ENCODE results near the gene AVP. TPM values are rescaled to one million over a fixed set of nuclear protein-coding genes. Genes with fewer than 3 reads are reported as not detected.
"Not testable (repeated sequence)": the region's sequence is repeated elsewhere in the genome, so short reads cannot be mapped to it uniquely, and the experiment has no call there.

Gene AVP
- total RNA-seq, 1 donor from 2014 or later = not detected

DNA sequence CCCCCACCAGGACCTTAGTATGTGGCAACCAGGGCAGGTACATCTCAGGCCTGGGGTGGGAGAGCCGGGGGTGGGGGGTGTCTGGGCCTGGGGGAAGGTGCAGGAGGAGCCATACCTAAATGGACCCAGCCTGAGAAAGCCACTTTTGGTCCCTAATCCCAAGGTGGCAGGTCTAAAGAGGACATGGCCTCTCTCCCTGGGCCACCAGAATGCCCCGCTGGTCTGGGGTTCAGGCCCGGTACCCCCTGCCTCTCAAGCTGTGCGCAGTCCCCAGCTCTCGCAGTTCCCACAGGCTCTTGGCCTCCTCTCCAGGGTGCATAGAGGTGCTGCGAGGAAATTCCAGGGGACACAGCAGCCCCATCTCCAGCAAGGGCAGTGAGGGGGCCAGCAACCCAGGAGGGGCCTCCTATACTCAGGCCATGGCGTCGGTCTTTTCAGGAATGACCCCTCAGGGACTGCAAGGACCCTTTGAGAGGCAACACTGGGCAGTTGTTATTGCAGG lies 1.1 kb upstream of the AVP start:
- Mint-ChIP-seq H3K4me1 (ENCODE audit: low read depth) (peaks cover 5% of the 10 kb centered on the region), H3K27me3 (ENCODE audit: insufficient read depth) (peaks cover 48% of the 10 kb centered on the region), H3K36me3 (ENCODE audit: low read depth) (no peaks in the 10 kb centered on the region), H3K9me3 (no peaks in the 10 kb centered on the region), H3K27ac (no peak overlapping the region), H3K4me3 (no peak overlapping the region)
- intact Hi-C loops (cut with micrococcal nuclease) = no loop called here
- no peak for DNase-seq (ENCODE audit: low spot score)

DNA sequence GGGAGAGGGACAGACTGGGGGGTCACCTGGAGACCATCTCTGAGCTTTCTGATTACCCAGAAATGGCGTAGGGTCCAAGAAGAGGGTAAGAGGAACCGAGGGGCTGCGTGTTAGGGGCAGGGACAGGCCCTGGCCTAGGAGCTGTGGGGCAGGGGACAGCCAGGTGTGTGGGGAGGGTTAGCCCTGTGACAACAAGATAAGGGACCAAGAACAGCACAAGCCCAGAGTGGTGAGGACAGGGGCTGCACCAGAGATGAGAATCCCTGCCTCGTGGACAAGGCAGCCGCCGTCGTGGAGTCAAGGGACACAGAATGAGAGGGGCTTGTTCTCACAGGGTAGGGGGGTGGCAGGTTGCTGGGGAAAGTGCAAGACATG lies 449 bp upstream of the AVP start:
- H3K27me3 Mint-ChIP-seq (ENCODE audit: insufficient read depth) = peaks cover 50% of the 10 kb centered on the region
- H3K36me3 Mint-ChIP-seq (ENCODE audit: low read depth) = no peaks in the 10 kb centered on the region
- no peak overlapping the region for H3K4me3 Mint-ChIP-seq
- intact Hi-C loops (cut with micrococcal nuclease) = no loop called here
- H3K27ac Mint-ChIP-seq = no peak overlapping the region
- DNase-seq (ENCODE audit: low spot score) = no peak
- no peaks in the 10 kb centered on the region for H3K4me1 Mint-ChIP-seq (ENCODE audit: low read depth)
- H3K9me3 Mint-ChIP-seq = no peaks in the 10 kb centered on the region

DNA sequence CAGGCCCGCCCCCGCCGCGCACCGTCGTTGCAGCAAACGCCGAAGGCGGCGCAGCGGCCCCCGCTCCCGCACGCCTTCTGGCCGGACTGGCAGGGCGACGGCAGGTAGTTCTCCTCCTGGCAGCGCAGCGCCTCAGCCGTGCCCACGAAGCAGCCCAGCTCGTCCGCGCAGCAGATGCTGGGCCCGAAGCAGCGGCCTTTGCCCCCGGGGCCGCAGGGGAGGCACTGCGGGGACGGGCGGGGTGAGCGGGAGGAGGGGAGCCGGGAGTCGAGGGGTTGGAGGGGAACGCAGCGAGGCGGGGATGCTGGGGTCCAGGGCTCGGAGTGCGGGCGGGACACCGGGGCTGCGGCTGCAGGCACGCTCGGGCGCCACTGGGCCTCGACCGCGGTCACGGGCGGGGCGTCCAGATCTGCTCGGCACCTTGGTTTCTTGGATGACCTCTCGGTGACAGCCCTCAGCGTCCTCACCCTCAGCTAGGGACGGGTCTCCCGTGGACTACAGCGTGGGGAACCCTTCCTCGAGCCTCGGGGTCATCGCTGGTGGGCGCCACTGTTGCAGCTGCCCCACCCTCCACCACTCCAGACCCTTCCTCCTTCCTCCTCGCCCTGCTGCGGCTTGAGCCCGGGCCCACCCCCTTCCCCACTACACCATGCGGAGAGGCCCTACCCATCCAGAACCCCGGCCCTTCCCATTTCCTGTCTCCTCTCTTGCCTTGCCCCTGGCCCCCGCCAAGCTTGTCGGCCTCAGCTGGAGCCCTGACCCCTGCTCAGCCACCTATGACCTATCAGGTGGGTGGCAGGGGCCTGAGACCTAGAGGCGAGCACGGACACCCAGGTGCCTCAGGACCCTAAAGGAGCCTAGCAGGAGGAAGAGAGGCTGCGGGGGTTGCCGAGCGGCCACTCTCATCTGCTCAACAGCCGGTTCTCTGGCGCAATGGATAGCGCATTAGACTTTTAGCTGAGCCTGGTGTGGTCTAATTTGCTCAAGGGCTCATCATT lies 1.3 kb downstream of the AVP start:
- Mint-ChIP-seq H3K4me1 (ENCODE audit: low read depth) (peaks cover 4% of the 10 kb centered on the region), H3K9me3 (no peaks in the 10 kb centered on the region), H3K27ac (no peak overlapping the region), H3K4me3 (peak overlapping the region; percentile 53), H3K27me3 (ENCODE audit: insufficient read depth) (peaks cover 55% of the 10 kb centered on the region), H3K36me3 (ENCODE audit: low read depth) (no peaks in the 10 kb centered on the region)
- DNase-seq (ENCODE audit: low spot score) = no peak
- intact Hi-C loops (cut with micrococcal nuclease) = no loop called here

DNA sequence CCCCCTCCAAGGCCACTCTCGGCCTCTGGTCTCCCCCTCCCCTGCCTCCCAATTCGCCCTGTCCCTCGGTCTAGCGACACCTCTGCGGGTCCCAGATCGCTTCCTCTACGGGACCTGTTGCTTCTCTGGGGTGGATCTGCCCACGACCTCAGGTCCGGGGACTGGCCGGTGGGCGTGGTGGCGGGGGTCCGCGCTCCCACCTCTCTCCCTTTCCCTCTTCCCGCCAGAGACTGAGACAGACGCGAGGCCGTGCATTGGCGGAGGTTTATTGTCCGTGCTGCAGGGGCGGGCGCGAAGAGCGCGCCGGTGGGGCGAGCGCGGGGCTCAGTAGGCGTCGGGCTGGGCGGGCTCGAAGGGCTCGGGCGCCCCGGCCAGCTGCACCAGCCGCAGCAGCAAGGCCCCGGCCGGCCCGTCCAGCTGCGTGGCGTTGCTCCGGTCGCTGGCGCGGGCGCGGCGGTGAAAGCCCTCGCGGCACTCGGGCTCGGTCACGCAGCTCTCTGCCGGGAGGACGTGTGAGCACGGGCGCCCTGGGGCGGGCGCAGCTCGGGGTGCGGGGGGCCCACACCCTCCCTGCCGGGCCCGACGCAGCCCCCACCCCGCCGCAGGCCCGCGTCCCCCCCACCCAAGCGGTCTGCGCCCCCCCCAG lies 2.1 kb downstream of the AVP start:
- Mint-ChIP-seq H3K4me3 (no peak overlapping the region), H3K9me3 (peaks cover 5% of the 10 kb centered on the region), H3K4me1 (ENCODE audit: low read depth) (peaks cover 12% of the 10 kb centered on the region), H3K36me3 (ENCODE audit: low read depth) (peaks cover 4% of the 10 kb centered on the region), H3K27ac (no peak overlapping the region), H3K27me3 (ENCODE audit: insufficient read depth) (peaks cover 55% of the 10 kb centered on the region)
- no peak for DNase-seq (ENCODE audit: low spot score)
- intact Hi-C loops (cut with micrococcal nuclease) = no loop called here

DNA sequence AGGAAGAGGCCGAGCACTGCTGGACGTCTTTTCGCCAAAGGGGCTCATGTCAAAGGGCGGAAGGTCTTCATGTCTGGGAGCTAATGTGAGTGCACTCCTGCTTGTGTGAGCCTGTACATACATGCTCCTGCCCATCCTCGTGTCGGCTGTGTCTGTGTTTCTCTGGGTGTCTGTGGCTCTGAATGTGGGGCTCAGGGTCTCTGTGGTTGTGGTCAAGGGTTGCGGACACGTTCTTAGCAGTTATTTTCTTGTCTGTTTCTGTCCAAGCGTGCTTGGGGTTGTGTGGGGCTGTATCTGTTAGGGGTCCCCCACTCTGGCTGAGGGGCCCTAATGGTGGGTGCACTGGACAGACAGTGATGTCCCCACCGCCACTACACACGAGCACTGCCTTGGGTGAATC lies 2.9 kb downstream of the AVP start:
- H3K27me3 Mint-ChIP-seq (ENCODE audit: insufficient read depth) = peaks cover 57% of the 10 kb centered on the region
- H3K27ac Mint-ChIP-seq = no peak overlapping the region
- intact Hi-C loops (cut with micrococcal nuclease) = no loop called here
- H3K36me3 Mint-ChIP-seq (ENCODE audit: low read depth) = peaks cover 4% of the 10 kb centered on the region
- peak overlapping the region; percentile 31 for H3K4me3 Mint-ChIP-seq
- H3K9me3 Mint-ChIP-seq = peaks cover 5% of the 10 kb centered on the region
- H3K4me1 Mint-ChIP-seq (ENCODE audit: low read depth) = peaks cover 17% of the 10 kb centered on the region
- no peak for DNase-seq (ENCODE audit: low spot score)

DNA sequence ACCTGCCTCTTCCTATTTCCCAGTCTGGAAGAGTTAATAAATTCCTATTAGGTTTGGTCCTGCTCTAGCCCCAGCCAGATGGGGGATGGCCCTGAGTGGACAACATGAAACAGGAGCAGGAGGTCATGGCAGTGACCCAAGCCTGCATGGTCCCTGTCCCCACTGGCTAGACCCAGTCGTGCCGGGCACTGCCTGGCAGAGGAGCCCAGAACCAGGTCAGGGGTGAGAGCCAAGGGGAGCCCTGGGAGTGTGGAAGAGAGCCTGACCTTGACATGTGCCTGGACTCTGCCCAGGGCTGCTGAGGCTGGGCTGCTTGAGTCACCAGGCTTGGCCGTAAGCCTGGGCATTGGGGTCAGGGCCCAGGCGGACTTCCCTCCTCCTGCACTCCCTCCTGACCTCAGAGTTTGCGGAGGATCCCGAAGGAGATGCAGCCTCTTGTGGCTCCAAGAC lies 3.6 kb downstream of the AVP start:
- no peak overlapping the region for H3K27ac Mint-ChIP-seq
- peaks cover 5% of the 10 kb centered on the region for H3K9me3 Mint-ChIP-seq
- intact Hi-C loops (cut with micrococcal nuclease) = no loop called here
- H3K27me3 Mint-ChIP-seq (ENCODE audit: insufficient read depth) = peaks cover 58% of the 10 kb centered on the region
- peaks cover 4% of the 10 kb centered on the region for H3K36me3 Mint-ChIP-seq (ENCODE audit: low read depth)
- DNase-seq (ENCODE audit: low spot score) = no peak
- H3K4me3 Mint-ChIP-seq = no peak overlapping the region
- H3K4me1 Mint-ChIP-seq (ENCODE audit: low read depth) = peaks cover 19% of the 10 kb centered on the region

DNA sequence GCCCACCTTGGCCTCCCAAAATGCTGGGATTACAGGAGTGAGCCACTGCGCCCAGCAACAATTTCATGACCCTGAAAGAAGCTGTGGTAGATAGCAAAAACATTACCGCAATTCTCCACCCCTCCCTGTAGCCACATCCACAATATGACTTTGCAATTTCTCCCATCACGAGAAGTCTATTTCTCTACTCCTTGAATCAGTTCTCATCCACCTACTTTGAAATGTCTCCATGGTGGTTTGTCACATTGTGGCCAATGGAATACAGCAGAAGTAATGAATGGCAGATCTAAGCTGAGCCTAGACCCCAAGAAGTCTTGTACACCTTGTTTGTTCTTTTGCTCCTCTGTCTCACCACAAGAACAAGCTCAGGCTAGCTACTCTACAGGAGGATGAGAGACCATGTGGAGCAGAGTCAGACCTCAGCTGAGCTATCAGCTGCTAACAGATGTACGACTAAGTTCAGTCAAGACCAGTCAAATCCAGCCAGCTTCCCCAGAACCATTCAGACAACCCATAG lies 6.8 kb downstream of the AVP start:
- Mint-ChIP-seq H3K27me3 (ENCODE audit: insufficient read depth) (peaks cover 37% of the 10 kb centered on the region), H3K4me1 (ENCODE audit: low read depth) (peaks cover 35% of the 10 kb centered on the region), H3K27ac (peak overlapping the region; percentile 56), H3K9me3 (peaks cover 5% of the 10 kb centered on the region), H3K4me3 (no peak overlapping the region), H3K36me3 (ENCODE audit: low read depth) (peaks cover 4% of the 10 kb centered on the region)
- no peak for DNase-seq (ENCODE audit: low spot score)
- intact Hi-C loops (cut with micrococcal nuclease) = loop anchor here (1.0 kb wide), 1 partner anchor 24 kb away; no protein-coding TSS in a partner anchor

DNA sequence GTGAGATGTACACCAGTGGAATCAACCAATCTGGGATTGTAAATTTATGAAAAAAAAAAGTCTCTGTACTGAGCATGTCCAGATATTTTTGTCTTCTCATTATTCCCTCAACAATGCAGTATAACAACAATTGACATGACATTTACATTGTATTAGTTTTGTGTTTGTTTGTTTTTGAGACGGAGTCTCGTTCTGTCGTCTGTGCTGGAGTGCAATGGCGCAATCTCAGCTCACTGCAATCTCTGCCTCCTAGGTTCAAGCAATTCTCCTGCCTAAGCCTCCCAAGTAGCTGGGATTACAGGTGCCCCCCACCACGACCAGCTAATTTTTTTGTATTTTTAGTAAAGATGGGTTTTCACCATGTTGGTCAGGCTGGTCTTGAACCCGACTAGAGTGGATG lies 9.2 kb downstream of the AVP start:
- H3K27ac Mint-ChIP-seq; H3K36me3 Mint-ChIP-seq (ENCODE audit: low read depth); intact Hi-C loops (cut with micrococcal nuclease); DNase-seq (ENCODE audit: low spot score); H3K9me3 Mint-ChIP-seq; H3K4me3 Mint-ChIP-seq: not testable (repeated sequence)
- Mint-ChIP-seq H3K27me3 (ENCODE audit: insufficient read depth) (peaks cover 20% of the 10 kb centered on the region), H3K4me1 (ENCODE audit: low read depth) (peaks cover 50% of the 10 kb centered on the region)

DNA sequence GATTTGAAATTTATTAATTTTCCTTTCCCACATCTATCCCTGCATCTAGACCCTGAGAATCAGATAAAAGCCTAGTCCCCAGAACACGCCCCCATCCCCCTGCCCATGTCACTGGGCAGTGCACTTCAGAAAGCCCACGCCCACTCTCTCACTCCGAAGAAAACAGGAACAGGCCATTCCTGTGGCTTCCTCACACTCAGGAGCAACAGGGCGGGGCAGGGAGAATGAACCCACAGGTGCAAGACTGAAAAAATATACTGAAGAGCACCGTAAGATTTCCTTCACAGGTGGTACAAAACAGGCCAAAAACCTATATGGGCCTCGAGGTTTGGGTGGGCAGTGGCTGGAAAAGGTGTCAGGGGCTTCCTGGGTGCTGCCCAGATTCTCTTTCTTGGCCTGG lies 9.7 kb downstream of the AVP start:
- H3K4me3 Mint-ChIP-seq = no peak overlapping the region
- no peak overlapping the region for H3K27ac Mint-ChIP-seq
- intact Hi-C loops (cut with micrococcal nuclease) = no loop called here

DNA sequence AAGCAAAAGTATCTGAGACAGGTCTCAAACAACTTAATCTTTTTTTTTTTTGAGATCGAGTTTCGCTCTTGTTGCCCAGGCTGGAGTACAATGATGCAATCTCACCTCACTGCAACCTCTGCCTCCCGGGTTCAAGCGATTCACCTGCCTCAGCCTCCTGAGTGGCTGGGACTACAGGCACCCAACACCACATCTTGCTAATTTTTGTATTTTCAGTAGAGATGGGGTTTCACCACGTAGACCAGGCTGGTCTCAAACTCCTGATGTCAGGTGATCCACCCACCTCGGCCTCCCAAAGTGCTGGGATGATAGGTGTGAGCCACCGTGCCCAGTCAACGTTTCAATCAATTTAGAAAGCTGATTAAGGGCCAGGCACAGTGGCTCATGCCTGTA lies 11.3 kb downstream of the AVP start:
- H3K27ac Mint-ChIP-seq; DNase-seq (ENCODE audit: low spot score); H3K27me3 Mint-ChIP-seq (ENCODE audit: insufficient read depth): not testable (repeated sequence)

More for the DNA sequence above, 9.7 kb downstream of the AVP start:
- Mint-ChIP-seq H3K9me3 (peaks cover 5% of the 10 kb centered on the region), H3K4me1 (ENCODE audit: low read depth) (peaks cover 50% of the 10 kb centered on the region), H3K27me3 (ENCODE audit: insufficient read depth) (peaks cover 15% of the 10 kb centered on the region), H3K36me3 (ENCODE audit: low read depth) (peaks cover 6% of the 10 kb centered on the region)
- DNase-seq (ENCODE audit: low spot score) = no peak

DNA sequence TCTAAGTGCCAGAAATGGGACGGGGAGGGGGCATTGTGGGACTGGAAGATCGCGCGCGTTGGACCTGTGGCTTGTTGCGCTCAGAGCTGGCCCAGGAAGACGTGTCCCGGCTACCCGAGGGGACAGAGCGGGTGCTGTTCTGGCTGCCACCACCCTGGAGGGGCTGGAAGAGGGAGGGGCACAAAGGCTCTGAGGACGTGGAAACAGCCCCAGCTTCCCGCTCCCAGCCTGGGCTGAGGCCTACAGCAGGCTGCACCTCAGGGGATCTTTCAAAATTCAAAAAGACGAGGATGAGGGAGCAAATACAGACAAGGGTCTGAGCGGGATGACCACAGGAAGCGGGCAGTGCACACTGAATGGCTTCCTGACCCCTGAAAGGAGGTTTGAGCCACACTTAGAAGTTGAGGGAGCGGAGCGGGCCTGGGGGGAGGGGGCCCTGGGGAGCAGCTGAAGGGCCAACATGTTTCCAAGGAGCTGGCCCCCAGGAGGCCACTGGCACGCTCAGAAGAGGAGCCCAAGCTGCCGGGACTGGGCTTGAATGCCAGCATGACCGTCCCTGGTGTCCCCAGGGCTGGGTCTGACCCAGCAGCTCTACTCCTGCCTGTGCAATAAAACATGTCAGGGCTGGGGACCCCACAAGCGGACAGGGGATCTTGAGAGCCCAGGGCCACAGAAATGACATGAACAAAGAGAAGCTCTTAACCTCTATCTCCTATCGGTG lies 11.8 kb downstream of the AVP start:
- intact Hi-C loops (cut with micrococcal nuclease) = no loop called here
- Mint-ChIP-seq H3K27ac (peak overlapping the region; percentile 56), H3K27me3 (ENCODE audit: insufficient read depth) (peaks cover 6% of the 10 kb centered on the region), H3K4me3 (peak overlapping the region; percentile 80), H3K36me3 (ENCODE audit: low read depth) (peaks cover 3% of the 10 kb centered on the region), H3K9me3 (peaks cover 2% of the 10 kb centered on the region), H3K4me1 (ENCODE audit: low read depth) (peaks cover 41% of the 10 kb centered on the region)
- DNase-seq (ENCODE audit: low spot score) = no peak

More for the DNA sequence above, 11.3 kb downstream of the AVP start:
- H3K4me1 Mint-ChIP-seq (ENCODE audit: low read depth) = peaks cover 46% of the 10 kb centered on the region
- H3K9me3 Mint-ChIP-seq; H3K36me3 Mint-ChIP-seq (ENCODE audit: low read depth); intact Hi-C loops (cut with micrococcal nuclease): not testable (repeated sequence)
- peak overlapping the region; percentile 56 for H3K4me3 Mint-ChIP-seq

Measured in activated T-helper 1 cell treated with anti-CD3 and anti-CD28 coated beads, Interleukin-12 subunit alpha, Interleukin-12 subunit beta, Interleukin-2, Interleukin-4 antibody, amounts not matched to agents 30 ng/mL and 10 ng/mL and 1 ng/mL, durations not matched to agents 14 hours and 24 hours and 36 hours (primary cell).